ENCODE data around the gene WASHC4. TPM values are rescaled to one million over a fixed set of nuclear protein-coding genes. Genes with fewer than 3 reads are reported as not detected.

WASHC4 gene
- polyA plus RNA-seq, 4 donors = 11.7 to 65.2 (median 13.7) TPM

DNA sequence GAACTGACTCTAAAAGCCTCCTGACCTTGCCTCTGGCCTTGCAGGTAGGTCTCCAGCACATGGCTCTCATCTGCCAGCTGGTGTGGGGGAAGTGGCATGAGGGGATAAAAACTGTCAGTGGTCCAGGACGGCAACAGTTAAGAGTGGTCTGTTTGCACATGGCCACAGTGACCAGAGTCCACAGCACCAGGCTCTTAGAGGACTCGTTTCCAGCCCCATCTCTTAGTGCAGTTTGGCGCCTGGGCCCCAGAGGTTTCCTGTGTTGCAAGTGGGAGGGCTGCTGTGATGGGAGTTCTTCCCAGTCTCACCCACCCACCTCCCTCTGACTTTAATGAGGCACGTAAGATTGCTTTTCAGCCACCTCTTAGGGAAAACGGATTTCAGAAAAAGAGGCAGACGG is 91.4 kb downstream of the WASHC4 start:
- H3K27me3 ChIP-seq (ENCODE audit: control insufficient read depth in 3 of 3, insufficient read depth in 3 of 3, low read length in 3 of 3) = no peaks in the 10 kb centered on the region
- peaks cover 18 to 85% (median 19%) of the 10 kb centered on the region in 3 donors for H3K36me3 ChIP-seq (ENCODE audit: control insufficient read depth in 3 of 3, insufficient read depth in 2 of 3, low read depth in 1 of 3, low read length in 3 of 3)
- no peaks in the 10 kb centered on the region for H3K9me3 ChIP-seq (ENCODE audit: control insufficient read depth in 2 of 2, insufficient read depth in 1 of 2, low read depth in 1 of 2, low read length in 1 of 2)
- FAIRE-seq = no peak
- peaks cover 0 to 6% (median 0%) of the 10 kb centered on the region in 3 donors for H3K4me1 ChIP-seq (ENCODE audit: control insufficient read depth in 3 of 3, insufficient read depth in 2 of 3, low read depth in 1 of 3, low read length in 2 of 3)
- WGBS, 3 donors = 81 to 94% (median 90%) methylated on average over 6 of the region's 6 CpGs
- no peak overlapping the region for H3K4me3 ChIP-seq (ENCODE audit: low read depth in 1 of 3, low read length in 3 of 3)
- no peak for DNase-seq
- H3K27ac ChIP-seq (ENCODE audit: low read depth in 1 of 3, low read length in 2 of 3) = no peak overlapping the region

DNA sequence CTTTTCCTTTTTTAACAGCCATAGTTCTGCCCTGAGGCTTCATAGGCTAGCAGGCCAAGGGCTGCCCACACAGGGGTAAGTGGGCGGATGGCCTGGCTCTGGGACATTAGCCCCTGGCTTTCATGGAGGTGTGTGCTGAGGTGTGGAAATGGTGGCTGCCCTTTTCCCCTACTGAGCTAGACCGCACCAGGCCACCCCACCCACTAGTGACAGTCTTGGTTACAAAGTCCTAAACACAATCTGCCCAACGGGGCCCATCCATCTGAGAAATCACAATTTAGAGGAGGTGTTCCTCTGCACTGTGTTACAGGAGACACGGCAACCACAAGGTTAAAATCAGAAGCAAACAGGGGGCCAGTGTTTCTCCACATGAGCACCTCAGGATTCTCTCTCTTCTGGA is 92.9 kb downstream of the WASHC4 start:
- Histone ChIP-seq H3K9me3 (ENCODE audit: control insufficient read depth in 2 of 2, insufficient read depth in 1 of 2, low read depth in 1 of 2, low read length in 1 of 2) (no peaks in the 10 kb centered on the region), H3K4me1 (ENCODE audit: control insufficient read depth in 3 of 3, insufficient read depth in 2 of 3, low read depth in 1 of 3, low read length in 2 of 3) (peaks cover 0 to 6% (median 0%) of the 10 kb centered on the region in 3 donors), H3K27me3 (ENCODE audit: control insufficient read depth in 3 of 3, insufficient read depth in 3 of 3, low read length in 3 of 3) (no peaks in the 10 kb centered on the region), H3K36me3 (ENCODE audit: control insufficient read depth in 3 of 3, insufficient read depth in 2 of 3, low read depth in 1 of 3, low read length in 3 of 3) (peaks cover 18 to 87% (median 20%) of the 10 kb centered on the region in 3 donors), H3K27ac (ENCODE audit: low read depth in 1 of 3, low read length in 2 of 3) (peak overlapping the region in 1 of 3 donors; percentile 21), H3K4me3 (ENCODE audit: low read depth in 1 of 3, low read length in 3 of 3) (no peak overlapping the region)
- FAIRE-seq = no peak
- DNase-seq = no peak
- WGBS, 3 donors = 87 to 96% (median 87%) methylated on average over 4 of the region's 4 CpGs

DNA sequence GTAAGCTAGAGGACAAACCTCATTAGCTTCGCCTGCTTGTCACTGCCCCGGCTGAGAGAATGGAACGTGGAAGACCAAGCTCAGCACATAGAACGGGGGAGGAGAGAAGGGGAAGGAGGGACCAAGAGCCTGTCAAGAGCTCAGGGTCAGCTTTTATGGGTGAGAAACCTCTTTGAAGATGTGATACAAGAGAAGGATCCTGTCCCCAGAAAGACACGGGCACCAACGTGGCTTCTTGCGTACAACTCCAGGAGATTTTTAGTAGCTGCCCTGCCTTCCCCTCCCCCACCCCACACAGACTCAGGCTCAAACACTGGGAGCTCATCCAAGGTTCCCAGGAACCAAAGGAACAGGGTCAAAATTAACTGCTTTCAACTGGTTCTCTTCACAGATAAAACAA is 93.8 kb downstream of the WASHC4 start:
- Histone ChIP-seq H3K9me3 (ENCODE audit: control insufficient read depth in 2 of 2, insufficient read depth in 1 of 2, low read depth in 1 of 2, low read length in 1 of 2) (no peaks in the 10 kb centered on the region), H3K27ac (ENCODE audit: low read depth in 1 of 3, low read length in 2 of 3) (no peak overlapping the region), H3K27me3 (ENCODE audit: control insufficient read depth in 3 of 3, insufficient read depth in 3 of 3, low read length in 3 of 3) (no peaks in the 10 kb centered on the region), H3K36me3 (ENCODE audit: control insufficient read depth in 3 of 3, insufficient read depth in 2 of 3, low read depth in 1 of 3, low read length in 3 of 3) (peaks cover 20 to 84% (median 22%) of the 10 kb centered on the region in 3 donors), H3K4me1 (ENCODE audit: control insufficient read depth in 3 of 3, insufficient read depth in 2 of 3, low read depth in 1 of 3, low read length in 2 of 3) (peaks cover 0 to 6% (median 0%) of the 10 kb centered on the region in 3 donors), H3K4me3 (ENCODE audit: low read depth in 1 of 3, low read length in 3 of 3) (no peak overlapping the region)
- no peak for DNase-seq
- FAIRE-seq = no peak
- WGBS, 3 donors = 85 to 89% (median 86%) methylated on average over 7 of the region's 7 CpGs

DNA sequence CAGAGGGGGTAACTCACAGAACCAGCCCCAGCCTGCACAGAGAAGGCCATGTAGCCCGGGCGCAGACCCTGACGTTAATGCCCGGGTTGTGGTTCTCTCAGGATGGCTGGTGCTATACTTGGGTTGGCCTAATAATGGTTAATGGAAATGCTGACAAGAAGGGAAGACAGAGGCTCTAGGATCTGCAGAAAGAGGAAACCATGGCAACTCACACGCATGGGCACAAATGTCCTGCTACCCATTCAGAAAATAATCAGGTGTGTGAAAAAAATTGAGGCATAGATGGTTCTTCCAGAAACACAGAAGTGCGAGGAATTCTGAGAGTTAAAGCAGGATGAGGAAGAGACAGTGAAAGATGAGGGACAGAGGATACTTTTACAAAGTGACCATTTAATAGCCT is 94.7 kb downstream of the WASHC4 start:
- 94 to 98% (median 95%) methylated on average over 6 of the region's 6 CpGs for WGBS, 3 donors

DNA sequence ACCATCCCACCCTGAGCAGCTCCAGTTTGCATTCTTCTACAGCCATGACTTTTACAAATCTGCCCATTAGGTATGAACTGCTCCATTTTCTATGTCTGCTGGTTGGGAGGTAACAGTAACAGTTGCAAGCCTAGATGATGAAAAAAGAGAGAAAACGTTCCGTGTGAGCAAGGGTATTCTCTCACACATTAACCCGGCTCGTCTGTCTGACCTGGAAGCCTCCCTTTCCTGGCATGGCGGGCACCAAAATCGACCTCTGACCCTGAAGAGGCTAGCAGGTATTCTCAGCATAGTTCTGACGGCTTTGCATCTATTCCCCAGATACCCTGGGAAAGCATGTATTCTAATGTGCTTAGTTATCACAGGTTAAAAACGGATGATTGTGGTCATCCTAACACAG is 96.6 kb downstream of the WASHC4 start:
- Histone ChIP-seq H3K27ac (ENCODE audit: low read depth in 1 of 3, low read length in 2 of 3) (no peak overlapping the region), H3K36me3 (ENCODE audit: control insufficient read depth in 3 of 3, insufficient read depth in 2 of 3, low read depth in 1 of 3, low read length in 3 of 3) (peaks cover 16 to 73% (median 32%) of the 10 kb centered on the region in 3 donors), H3K4me3 (ENCODE audit: low read depth in 1 of 3, low read length in 3 of 3) (no peak overlapping the region), H3K27me3 (ENCODE audit: control insufficient read depth in 3 of 3, insufficient read depth in 3 of 3, low read length in 3 of 3) (no peaks in the 10 kb centered on the region), H3K4me1 (ENCODE audit: control insufficient read depth in 3 of 3, insufficient read depth in 2 of 3, low read depth in 1 of 3, low read length in 2 of 3) (peaks cover 0 to 6% (median 0%) of the 10 kb centered on the region in 3 donors), H3K9me3 (ENCODE audit: control insufficient read depth in 2 of 2, insufficient read depth in 1 of 2, low read depth in 1 of 2, low read length in 1 of 2) (no peaks in the 10 kb centered on the region)
- FAIRE-seq (no peak), DNase-seq (no peak)
- WGBS, 3 donors = 91 to 94% (median 94%) methylated on average over 8 of the region's 8 CpGs

More for the DNA sequence above, 94.7 kb downstream of the WASHC4 start:
- H3K9me3 ChIP-seq (ENCODE audit: control insufficient read depth in 2 of 2, insufficient read depth in 1 of 2, low read depth in 1 of 2, low read length in 1 of 2) = no peaks in the 10 kb centered on the region
- peaks cover 0 to 6% (median 0%) of the 10 kb centered on the region in 3 donors for H3K4me1 ChIP-seq (ENCODE audit: control insufficient read depth in 3 of 3, insufficient read depth in 2 of 3, low read depth in 1 of 3, low read length in 2 of 3)
- H3K27ac ChIP-seq (ENCODE audit: low read depth in 1 of 3, low read length in 2 of 3) = no peak overlapping the region
- H3K36me3 ChIP-seq (ENCODE audit: control insufficient read depth in 3 of 3, insufficient read depth in 2 of 3, low read depth in 1 of 3, low read length in 3 of 3) = peaks cover 23 to 84% (median 29%) of the 10 kb centered on the region in 3 donors
- no peak overlapping the region for H3K4me3 ChIP-seq (ENCODE audit: low read depth in 1 of 3, low read length in 3 of 3)
- H3K27me3 ChIP-seq (ENCODE audit: control insufficient read depth in 3 of 3, insufficient read depth in 3 of 3, low read length in 3 of 3) = no peaks in the 10 kb centered on the region
- FAIRE-seq (no peak), DNase-seq (no peak)

DNA sequence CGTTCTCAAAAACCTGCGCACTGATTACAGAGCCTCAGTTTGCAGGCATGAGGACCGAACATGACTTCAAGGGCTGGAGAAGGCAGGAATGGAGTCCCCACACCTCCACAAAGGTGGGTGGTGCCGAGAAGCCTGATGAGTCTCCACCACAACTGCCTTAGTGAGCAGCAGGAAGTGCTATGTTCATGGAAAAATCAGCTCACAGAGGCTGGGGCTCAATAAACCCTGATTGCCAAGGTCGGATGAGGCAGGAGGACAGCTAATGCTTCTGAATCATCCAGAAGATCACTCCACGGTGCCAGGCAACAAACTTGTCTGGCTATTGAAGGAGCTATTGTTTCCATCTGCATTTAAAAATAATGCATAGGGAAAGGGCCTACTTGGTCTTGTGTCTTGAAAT is 97.4 kb downstream of the WASHC4 start:
- WGBS, 3 donors = 71 to 82% (median 79%) methylated on average over 6 of the region's 6 CpGs
- peaks cover 15 to 68% (median 32%) of the 10 kb centered on the region in 3 donors for H3K36me3 ChIP-seq (ENCODE audit: control insufficient read depth in 3 of 3, insufficient read depth in 2 of 3, low read depth in 1 of 3, low read length in 3 of 3)
- no peak overlapping the region for H3K27ac ChIP-seq (ENCODE audit: low read depth in 1 of 3, low read length in 2 of 3)

DNA sequence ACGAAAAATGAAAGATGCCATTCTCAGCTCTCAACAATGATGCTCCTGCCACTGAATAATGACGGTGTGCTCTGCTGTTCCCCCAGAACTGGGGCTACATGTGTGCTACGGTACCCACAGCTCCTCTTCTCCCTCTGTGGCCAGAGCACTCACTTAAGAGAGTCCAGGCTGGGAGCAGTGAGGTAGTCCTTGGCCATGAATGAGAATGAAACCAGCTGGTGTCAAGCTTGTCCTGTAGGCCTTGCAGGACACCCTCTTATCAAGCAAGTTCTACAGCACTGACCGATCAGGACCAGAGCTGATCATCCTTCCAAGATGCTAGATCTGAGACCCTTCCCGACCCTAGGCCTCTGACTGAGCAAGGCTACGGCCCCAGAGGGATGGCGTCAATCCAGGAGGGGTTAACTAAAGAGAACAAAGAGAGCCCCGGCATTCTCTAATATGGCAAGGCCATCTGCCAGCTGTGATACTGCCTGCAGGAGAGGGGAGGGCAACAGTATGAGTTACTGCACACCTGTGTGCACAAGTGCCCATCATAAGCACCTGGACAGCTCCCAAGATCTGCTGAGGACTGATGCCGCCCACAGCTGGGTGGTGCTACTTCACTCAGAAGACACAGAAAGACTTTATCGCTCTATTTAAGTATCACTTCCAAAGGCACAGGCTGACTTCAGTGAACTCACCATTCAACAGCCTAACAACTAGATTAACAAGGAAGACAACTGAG is 98.0 kb downstream of the WASHC4 start:
- Histone ChIP-seq H3K36me3 (ENCODE audit: control insufficient read depth in 3 of 3, insufficient read depth in 2 of 3, low read depth in 1 of 3, low read length in 3 of 3) (peaks cover 14 to 66% (median 32%) of the 10 kb centered on the region in 3 donors), H3K27ac (ENCODE audit: low read depth in 1 of 3, low read length in 2 of 3) (no peak overlapping the region), H3K4me3 (ENCODE audit: low read depth in 1 of 3, low read length in 3 of 3) (no peak overlapping the region), H3K4me1 (ENCODE audit: control insufficient read depth in 3 of 3, insufficient read depth in 2 of 3, low read depth in 1 of 3, low read length in 2 of 3) (peaks cover 0 to 2% (median 0%) of the 10 kb centered on the region in 3 donors), H3K9me3 (ENCODE audit: control insufficient read depth in 2 of 2, insufficient read depth in 1 of 2, low read depth in 1 of 2, low read length in 1 of 2) (no peaks in the 10 kb centered on the region), H3K27me3 (ENCODE audit: control insufficient read depth in 3 of 3, insufficient read depth in 3 of 3, low read length in 3 of 3) (no peaks in the 10 kb centered on the region)
- FAIRE-seq = no peak
- peak in 1 of 2 donors; percentile 26 for DNase-seq
- 69 to 88% (median 74%) methylated on average over 10 of the region's 10 CpGs for WGBS, 3 donors

More for the DNA sequence above, 97.4 kb downstream of the WASHC4 start:
- no peaks in the 10 kb centered on the region for H3K27me3 ChIP-seq (ENCODE audit: control insufficient read depth in 3 of 3, insufficient read depth in 3 of 3, low read length in 3 of 3)
- no peak for FAIRE-seq
- H3K4me1 ChIP-seq (ENCODE audit: control insufficient read depth in 3 of 3, insufficient read depth in 2 of 3, low read depth in 1 of 3, low read length in 2 of 3) = peaks cover 0 to 6% (median 0%) of the 10 kb centered on the region in 3 donors
- no peak for DNase-seq
- H3K4me3 ChIP-seq (ENCODE audit: low read depth in 1 of 3, low read length in 3 of 3) = no peak overlapping the region
- no peaks in the 10 kb centered on the region for H3K9me3 ChIP-seq (ENCODE audit: control insufficient read depth in 2 of 2, insufficient read depth in 1 of 2, low read depth in 1 of 2, low read length in 1 of 2)

DNA sequence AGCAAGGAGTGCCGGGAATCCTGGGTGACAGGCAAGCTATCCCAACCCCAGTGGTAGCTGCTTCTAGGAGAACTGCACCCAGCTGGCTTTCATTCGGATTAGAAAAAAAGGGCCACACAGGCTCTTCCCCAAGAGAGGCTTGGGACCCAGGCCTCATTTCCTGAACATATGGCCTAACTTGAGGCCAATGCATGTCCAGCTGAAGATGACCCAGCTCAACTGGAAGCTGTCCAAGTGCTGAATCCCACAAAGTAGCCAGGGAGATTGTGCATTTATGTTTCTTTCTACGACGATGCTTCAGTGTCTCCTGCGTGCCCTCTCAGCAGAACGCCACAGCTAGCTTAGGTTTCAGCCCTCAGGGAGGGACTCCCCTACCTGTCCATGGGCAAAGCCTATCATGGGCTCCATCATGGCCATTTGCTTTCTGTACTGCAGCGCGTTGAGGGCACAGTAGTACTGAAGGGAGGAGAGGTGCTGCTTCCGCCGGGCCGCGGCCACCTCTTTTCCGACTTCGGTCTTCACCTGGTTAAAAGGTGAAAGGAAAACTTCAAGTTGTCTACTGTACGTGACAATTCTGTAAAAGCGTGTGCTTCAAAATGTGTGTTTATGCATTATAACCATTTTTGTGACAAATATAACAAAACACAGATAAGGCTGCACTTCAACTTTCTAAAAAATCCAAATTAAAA is 99.3 kb downstream of the WASHC4 start:
- Histone ChIP-seq H3K9me3 (ENCODE audit: control insufficient read depth in 2 of 2, insufficient read depth in 1 of 2, low read depth in 1 of 2, low read length in 1 of 2) (no peaks in the 10 kb centered on the region), H3K27me3 (ENCODE audit: control insufficient read depth in 3 of 3, insufficient read depth in 3 of 3, low read length in 3 of 3) (no peaks in the 10 kb centered on the region), H3K36me3 (ENCODE audit: control insufficient read depth in 3 of 3, insufficient read depth in 2 of 3, low read depth in 1 of 3, low read length in 3 of 3) (peaks cover 14 to 64% (median 36%) of the 10 kb centered on the region in 3 donors), H3K4me3 (ENCODE audit: low read depth in 1 of 3, low read length in 3 of 3) (no peak overlapping the region), H3K4me1 (ENCODE audit: control insufficient read depth in 3 of 3, insufficient read depth in 2 of 3, low read depth in 1 of 3, low read length in 2 of 3) (no peaks in the 10 kb centered on the region), H3K27ac (ENCODE audit: low read depth in 1 of 3, low read length in 2 of 3) (no peak overlapping the region)
- no peak for DNase-seq
- no peak for FAIRE-seq
- WGBS, 3 donors = 91 to 97% (median 94%) methylated on average over 16 of the region's 16 CpGs

All from small intestine (tissue), 7 donors.